Colonic mucosa (tissue), 4 donors: ENCODE data around the gene FNDC1. TPM values are rescaled to one million over a fixed set of nuclear protein-coding genes. Genes with fewer than 3 reads are reported as not detected.

Experiments used
- DNase-seq: peaks from one replicate; pipeline ENCODE4 v3.0.0-alpha.2; 2020
- H3K27ac ChIP-seq: fragments of 200-600 bp; one replicate; pipeline ENCODE4 v1.8.0; 2021
- H3K27me3 ChIP-seq: fragments of 200-600 bp; one replicate; pipeline ENCODE4 v1.8.0; 2021
- H3K36me3 ChIP-seq: fragments of 200-600 bp; one replicate; pipeline ENCODE4 v1.8.0; 2021
- H3K4me1 ChIP-seq: fragments of 200-600 bp; one replicate; pipeline ENCODE4 v1.8.0; 2021; ENCODE audit warnings: mild to moderate bottlenecking
- H3K4me3 ChIP-seq: fragments of 200-600 bp; one replicate; pipeline ENCODE4 v1.8.0; 2021
- H3K9ac ChIP-seq, 2 donors: one replicate each; pipeline ENCODE4 v1.7.0; 2013; ENCODE audit warnings: control low read depth in 2 of 2, low read depth in 2 of 2, low read length in 2 of 2
- H3K9me3 ChIP-seq: fragments of 200-600 bp; one replicate; pipeline ENCODE4 v1.8.0; 2021
- CTCF ChIP-seq: fragments of 200-600 bp; IDR thresholded peaks from one replicate; pipeline ENCODE4 v1.8.0; 2022; ENCODE audit warnings: antibody characterized with exemption, mild to moderate bottlenecking
- intact Hi-C: fragments of 100-400 bp; cut with DNase I; formaldehyde crosslinking; loops from one replicate; pipeline ENCODE4 v1.14.1; 2022
- total RNA-seq, 2 donors: library from RNA; stranded (reverse); fragmentation: NEBNext Ultra II Directional in 1 of 2; extraction: Animal tissue kit (Norgen Biotek cat#: 25700) in 1 of 2; gene quantifications; one replicate each; pipeline ENCODE4 v1.2.1, GENCODE V29; 2021
- donor health status: healthy.
- donor health status: DM: no; HTN: no; CAD: no.
- donor health status: DM: no; HTN: no; CAD: no.

FNDC1 gene
- total RNA-seq, 2 donors from 2014 or later = 0.05 to 1.1 TPM

GRCh38 chr6:159229651-159230051, 60.5 kb downstream of the FNDC1 start:
- intact Hi-C loops = no loop called here
- no peak overlapping the region for H3K4me3 ChIP-seq
- no peak overlapping the region for H3K9ac ChIP-seq
- H3K27me3 ChIP-seq = no peaks in the 10 kb centered on the region
- no peak overlapping the region for H3K27ac ChIP-seq
- no peaks in the 10 kb centered on the region for H3K36me3 ChIP-seq
- no peaks in the 10 kb centered on the region for H3K4me1 ChIP-seq
- no peak for DNase-seq
- no peak for TF ChIP-seq CTCF
- H3K9me3 ChIP-seq = no peaks in the 10 kb centered on the region

- no peak for TF ChIP-seq CTCF
- Histone ChIP-seq H3K36me3 (no peaks in the 10 kb centered on the region), H3K9ac (no peak overlapping the region), H3K27me3 (no peaks in the 10 kb centered on the region), H3K4me3 (no peak overlapping the region), H3K27ac (no peak overlapping the region), H3K9me3 (no peaks in the 10 kb centered on the region), H3K4me1 (no peaks in the 10 kb centered on the region)
- no peak for DNase-seq
- intact Hi-C loops = no loop called here
Observed at GRCh38 chr6:159232106-159232645, 63.0 kb downstream of the FNDC1 start.

- Histone ChIP-seq H3K4me3 (no peak overlapping the region), H3K9ac (no peak overlapping the region), H3K27ac (no peak overlapping the region), H3K36me3 (no peaks in the 10 kb centered on the region), H3K9me3 (no peaks in the 10 kb centered on the region), H3K27me3 (no peaks in the 10 kb centered on the region), H3K4me1 (no peaks in the 10 kb centered on the region)
- TF ChIP-seq CTCF = no peak
- intact Hi-C loops = no loop called here
- DNase-seq = no peak
Observed at GRCh38 chr6:159232751-159233150, 63.6 kb downstream of the FNDC1 start.

- no peaks in the 10 kb centered on the region for H3K4me1 ChIP-seq
- H3K9ac ChIP-seq = no peak overlapping the region
- intact Hi-C loops = no loop called here
- no peak overlapping the region for H3K4me3 ChIP-seq
- no peaks in the 10 kb centered on the region for H3K27me3 ChIP-seq
- DNase-seq = no peak
- no peak overlapping the region for H3K27ac ChIP-seq
- no peaks in the 10 kb centered on the region for H3K9me3 ChIP-seq
- no peaks in the 10 kb centered on the region for H3K36me3 ChIP-seq
- no peak for TF ChIP-seq CTCF
Observed at GRCh38 chr6:159233365-159234101, 64.3 kb downstream of the FNDC1 start.

GRCh38 chr6:159234102-159234553, 64.9 kb downstream of the FNDC1 start:
- intact Hi-C loops = no loop called here
- TF ChIP-seq CTCF = no peak
- no peak overlapping the region for H3K9ac ChIP-seq
- no peak for DNase-seq
- H3K4me3 ChIP-seq = no peak overlapping the region
- no peak overlapping the region for H3K27ac ChIP-seq
- H3K9me3 ChIP-seq = no peaks in the 10 kb centered on the region
- no peaks in the 10 kb centered on the region for H3K36me3 ChIP-seq
- no peaks in the 10 kb centered on the region for H3K4me1 ChIP-seq
- H3K27me3 ChIP-seq = no peaks in the 10 kb centered on the region
